ENCODE data around the gene SPRYD7. TPM values are rescaled to one million over a fixed set of nuclear protein-coding genes. Genes with fewer than 3 reads are reported as not detected.
"Not testable (repeated sequence)": the region's sequence is repeated elsewhere in the genome, so short reads cannot be mapped to it uniquely, and the experiment has no call there.

SPRYD7 gene
- total and polyA plus RNA-seq, 4 donors, result 3.4 to 8.6 (median 7.1) TPM

DNA sequence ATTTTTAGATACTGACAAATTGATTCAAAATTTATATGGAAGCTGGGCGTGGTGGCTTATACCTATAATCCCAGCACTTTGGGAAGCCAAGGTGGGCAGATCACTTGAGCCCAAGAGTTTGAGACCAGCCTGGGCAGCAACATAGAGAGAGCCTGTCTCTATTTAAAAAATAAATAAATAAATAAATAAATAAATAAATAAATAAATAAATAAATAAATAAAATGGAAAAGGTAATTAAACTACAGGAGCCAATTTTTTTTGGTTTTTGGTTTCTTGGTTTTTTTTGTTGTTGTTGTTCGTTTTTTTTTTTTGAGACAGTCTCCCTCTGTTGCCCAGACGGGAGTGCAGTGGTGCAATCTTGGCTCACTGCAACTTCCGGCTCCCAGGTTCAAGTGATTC, 31.3 kb upstream of the SPRYD7 start:
- intact Hi-C loops (cut with DNase I), result no loop called here
- 98 to 99% methylated on average over 4 of the region's 4 CpGs for WGBS, 2 donors
- no peak for ATAC-seq (ENCODE audit: low FRiP score)

GRCh38 chr13:49958321-49958720, 22.2 kb upstream of the SPRYD7 start:
- no peaks in the 10 kb centered on the region for H3K9me3 ChIP-seq (ENCODE audit: control insufficient read depth, low read length)
- H3K27ac ChIP-seq (ENCODE audit: low read depth in 1 of 2, low read length in 2 of 2), result no peak overlapping the region
- no peak overlapping the region for H3K4me3 ChIP-seq (ENCODE audit: low read length in 2 of 2)
- intact Hi-C loops (cut with DNase I), result no loop called here
- DNase-seq, result no peak
- no peak for ATAC-seq (ENCODE audit: low FRiP score)
- H3K4me1 ChIP-seq (ENCODE audit: control insufficient read depth in 1 of 2, insufficient read depth in 2 of 2, low read length in 2 of 2), result peaks cover 0 to 2% of the 10 kb centered on the region in 2 donors
- peaks cover 0 to 3% of the 10 kb centered on the region in 2 donors for H3K36me3 ChIP-seq (ENCODE audit: control insufficient read depth in 1 of 2, insufficient read depth in 2 of 2, low read length in 1 of 2)
- 84 to 90% methylated on average over 3 of the region's 3 CpGs for WGBS, 2 donors
- H3K27me3 ChIP-seq (ENCODE audit: control insufficient read depth in 1 of 2, insufficient read depth in 2 of 2, low read length in 1 of 2), result no peaks in the 10 kb centered on the region

More for the DNA sequence above, 31.3 kb upstream of the SPRYD7 start:
- Histone ChIP-seq H3K27me3 (ENCODE audit: control insufficient read depth in 1 of 2, insufficient read depth in 2 of 2, low read length in 1 of 2) (no peaks in the 10 kb centered on the region), H3K36me3 (ENCODE audit: control insufficient read depth in 1 of 2, insufficient read depth in 2 of 2, low read length in 1 of 2) (peaks cover 0 to 1% of the 10 kb centered on the region in 2 donors), H3K4me1 (ENCODE audit: control insufficient read depth in 1 of 2, insufficient read depth in 2 of 2, low read length in 2 of 2) (no peaks in the 10 kb centered on the region), H3K4me3 (ENCODE audit: low read length in 2 of 2) (no peak overlapping the region), H3K27ac (ENCODE audit: low read depth in 1 of 2, low read length in 2 of 2) (no peak overlapping the region), H3K9me3 (ENCODE audit: control insufficient read depth, low read length) (no peaks in the 10 kb centered on the region)
- DNase-seq, result no peak

- H3K4me3 ChIP-seq (ENCODE audit: low read length in 2 of 2), result no peak overlapping the region
- intact Hi-C loops (cut with DNase I), result no loop called here
- H3K36me3 ChIP-seq (ENCODE audit: control insufficient read depth in 1 of 2, insufficient read depth in 2 of 2, low read length in 1 of 2), result no peaks in the 10 kb centered on the region
- peaks cover 0 to 2% of the 10 kb centered on the region in 2 donors for H3K4me1 ChIP-seq (ENCODE audit: control insufficient read depth in 1 of 2, insufficient read depth in 2 of 2, low read length in 2 of 2)
- 90 to 96% methylated on average over 3 of the region's 3 CpGs for WGBS, 2 donors
- H3K27ac ChIP-seq (ENCODE audit: low read depth in 1 of 2, low read length in 2 of 2), result no peak overlapping the region
- DNase-seq (no peak), ATAC-seq (ENCODE audit: low FRiP score) (no peak)
- H3K9me3 ChIP-seq (ENCODE audit: control insufficient read depth, low read length), result no peaks in the 10 kb centered on the region
- H3K27me3 ChIP-seq (ENCODE audit: control insufficient read depth in 1 of 2, insufficient read depth in 2 of 2, low read length in 1 of 2), result no peaks in the 10 kb centered on the region
These were observed 20.0 kb upstream of the SPRYD7 start for GRCh38 chr13:49956131-49956530.

- 65 to 76% methylated on average over 2 of the region's 2 CpGs for WGBS, 2 donors
- DNase-seq (no peak), ATAC-seq (ENCODE audit: low FRiP score) (no peak)
- Histone ChIP-seq H3K36me3 (ENCODE audit: control insufficient read depth in 1 of 2, insufficient read depth in 2 of 2, low read length in 1 of 2) (no peaks in the 10 kb centered on the region), H3K9me3 (ENCODE audit: control insufficient read depth, low read length) (no peaks in the 10 kb centered on the region), H3K27me3 (ENCODE audit: control insufficient read depth in 1 of 2, insufficient read depth in 2 of 2, low read length in 1 of 2) (no peaks in the 10 kb centered on the region), H3K27ac (ENCODE audit: low read depth in 1 of 2, low read length in 2 of 2) (no peak overlapping the region), H3K4me3 (ENCODE audit: low read length in 2 of 2) (no peak overlapping the region), H3K4me1 (ENCODE audit: control insufficient read depth in 1 of 2, insufficient read depth in 2 of 2, low read length in 2 of 2) (peaks cover 0 to 2% of the 10 kb centered on the region in 2 donors)
- intact Hi-C loops (cut with DNase I), result no loop called here
These were observed 18.7 kb upstream of the SPRYD7 start for GRCh38 chr13:49954674-49955455.

DNA sequence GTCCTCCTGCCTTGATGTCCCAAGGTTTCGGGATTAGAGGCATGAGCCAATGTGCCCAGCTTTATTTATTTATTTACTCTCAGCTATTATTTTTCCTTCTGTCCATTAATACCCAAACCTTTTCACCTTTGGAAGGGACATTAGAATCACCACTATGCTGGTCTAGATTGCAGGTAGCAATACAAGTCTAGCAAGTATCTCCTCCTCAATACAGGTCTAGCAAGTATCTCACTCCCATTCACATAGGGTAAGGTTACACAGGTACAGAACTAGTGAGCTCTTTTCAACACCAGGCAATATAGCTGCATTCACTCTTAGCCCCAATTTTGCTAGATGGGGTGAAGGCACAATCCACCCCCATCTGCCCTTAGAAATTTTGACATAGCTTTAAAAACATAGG, 17.4 kb upstream of the SPRYD7 start:
- intact Hi-C loops (cut with DNase I), result no loop called here
- H3K27me3 ChIP-seq (ENCODE audit: control insufficient read depth in 1 of 2, insufficient read depth in 2 of 2, low read length in 1 of 2), result no peaks in the 10 kb centered on the region
- H3K36me3 ChIP-seq (ENCODE audit: control insufficient read depth in 1 of 2, insufficient read depth in 2 of 2, low read length in 1 of 2), result no peaks in the 10 kb centered on the region
- 90 to 95% methylated on average over 1 of the region's 1 CpG for WGBS, 2 donors
- no peak overlapping the region for H3K27ac ChIP-seq (ENCODE audit: low read depth in 1 of 2, low read length in 2 of 2)
- no peaks in the 10 kb centered on the region for H3K9me3 ChIP-seq (ENCODE audit: control insufficient read depth, low read length)
- H3K4me1 ChIP-seq (ENCODE audit: control insufficient read depth in 1 of 2, insufficient read depth in 2 of 2, low read length in 2 of 2), result peaks cover 0 to 2% of the 10 kb centered on the region in 2 donors
- ATAC-seq (ENCODE audit: low FRiP score) (no peak), DNase-seq (no peak)
- no peak overlapping the region for H3K4me3 ChIP-seq (ENCODE audit: low read length in 2 of 2)

DNA sequence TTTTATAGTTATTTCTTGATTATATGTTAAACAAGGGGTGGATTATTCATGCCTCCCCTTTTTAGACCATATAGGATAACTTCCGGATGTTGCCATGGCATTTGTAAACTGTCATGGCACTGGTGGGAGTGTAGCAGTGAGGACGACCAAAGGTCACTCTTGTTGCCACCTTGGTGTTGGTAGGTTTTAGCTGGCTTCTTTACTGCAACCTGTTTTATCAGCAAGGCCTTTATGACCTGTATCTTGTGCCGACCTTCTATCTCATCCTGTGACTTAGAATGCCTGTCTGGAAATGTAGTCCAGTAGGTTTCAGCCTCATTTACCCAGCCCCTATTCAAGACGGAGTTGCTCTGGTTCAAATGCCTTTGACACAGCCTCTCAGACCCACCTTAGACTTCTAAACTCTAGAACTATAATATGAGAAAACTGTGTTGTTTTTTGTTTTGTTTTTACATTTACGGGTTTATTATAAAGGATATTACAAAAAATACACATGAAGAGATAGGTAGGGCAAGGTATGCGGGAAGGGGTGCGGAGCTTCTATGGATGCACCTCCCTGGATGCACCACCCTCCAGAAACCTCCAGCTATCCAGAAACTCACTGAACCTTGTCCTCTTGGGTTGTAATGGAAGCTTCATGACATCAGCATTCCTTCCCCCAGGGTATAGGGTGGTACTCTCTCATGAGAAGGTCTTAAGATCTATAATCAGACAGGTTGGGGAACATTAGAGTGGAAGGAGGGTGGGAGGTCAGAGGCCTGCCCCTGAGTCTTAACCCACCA, 15.8 kb upstream of the SPRYD7 start:
- H3K27me3 ChIP-seq (ENCODE audit: control insufficient read depth in 1 of 2, insufficient read depth in 2 of 2, low read length in 1 of 2), result no peaks in the 10 kb centered on the region
- no peaks in the 10 kb centered on the region for H3K36me3 ChIP-seq (ENCODE audit: control insufficient read depth in 1 of 2, insufficient read depth in 2 of 2, low read length in 1 of 2)
- no peak for DNase-seq
- no peak overlapping the region for H3K4me3 ChIP-seq (ENCODE audit: low read length in 2 of 2)
- peaks cover 0 to 2% of the 10 kb centered on the region in 2 donors for H3K4me1 ChIP-seq (ENCODE audit: control insufficient read depth in 1 of 2, insufficient read depth in 2 of 2, low read length in 2 of 2)
- no peak for ATAC-seq (ENCODE audit: low FRiP score)
- intact Hi-C loops (cut with DNase I), result no loop called here
- H3K9me3 ChIP-seq (ENCODE audit: control insufficient read depth, low read length), result no peaks in the 10 kb centered on the region
- H3K27ac ChIP-seq (ENCODE audit: low read depth in 1 of 2, low read length in 2 of 2), result no peak overlapping the region
- 85 to 94% methylated on average over 7 of the region's 7 CpGs for WGBS, 2 donors

- ATAC-seq (ENCODE audit: low FRiP score); H3K4me1 ChIP-seq (ENCODE audit: control insufficient read depth in 1 of 2, insufficient read depth in 2 of 2, low read length in 2 of 2); H3K9me3 ChIP-seq (ENCODE audit: control insufficient read depth, low read length); H3K36me3 ChIP-seq (ENCODE audit: control insufficient read depth in 1 of 2, insufficient read depth in 2 of 2, low read length in 1 of 2); H3K4me3 ChIP-seq (ENCODE audit: low read length in 2 of 2); H3K27me3 ChIP-seq (ENCODE audit: control insufficient read depth in 1 of 2, insufficient read depth in 2 of 2, low read length in 1 of 2); DNase-seq; intact Hi-C loops (cut with DNase I); H3K27ac ChIP-seq (ENCODE audit: low read depth in 1 of 2, low read length in 2 of 2): not testable (repeated sequence)
- WGBS, 2 donors, result 86 to 88% methylated on average over 6 of the region's 6 CpGs
These were observed 12.7 kb upstream of the SPRYD7 start for GRCh38 chr13:49948777-49949270.

DNA sequence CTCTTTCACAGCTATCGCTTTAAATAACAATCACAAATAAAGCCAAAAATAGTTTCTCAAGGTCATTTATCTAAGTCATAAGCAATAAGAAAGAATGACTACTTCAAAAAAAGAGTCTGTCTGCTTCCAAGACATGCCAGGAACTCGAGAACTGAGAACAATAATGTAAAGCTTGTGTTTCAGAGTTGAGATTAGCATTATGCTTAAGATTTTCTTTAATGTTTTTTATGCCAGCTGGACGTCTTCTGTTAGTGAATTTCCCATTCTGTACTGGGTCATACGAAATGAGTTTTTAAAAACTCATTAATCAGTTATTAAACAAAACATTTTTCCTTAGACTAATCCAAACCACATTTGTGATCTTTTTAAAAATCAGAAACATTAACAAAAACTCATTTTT, 3.2 kb upstream of the SPRYD7 start:
- no peak overlapping the region for H3K27ac ChIP-seq (ENCODE audit: low read depth in 1 of 2, low read length in 2 of 2)

More for the DNA sequence above, 3.2 kb upstream of the SPRYD7 start:
- DNase-seq (no peak), ATAC-seq (ENCODE audit: low FRiP score) (no peak)
- Histone ChIP-seq H3K9me3 (ENCODE audit: control insufficient read depth, low read length) (no peaks in the 10 kb centered on the region), H3K4me1 (ENCODE audit: control insufficient read depth in 1 of 2, insufficient read depth in 2 of 2, low read length in 2 of 2) (no peaks in the 10 kb centered on the region), H3K4me3 (ENCODE audit: low read length in 2 of 2) (no peak overlapping the region), H3K27me3 (ENCODE audit: control insufficient read depth in 1 of 2, insufficient read depth in 2 of 2, low read length in 1 of 2) (no peaks in the 10 kb centered on the region), H3K36me3 (ENCODE audit: control insufficient read depth in 1 of 2, insufficient read depth in 2 of 2, low read length in 1 of 2) (no peaks in the 10 kb centered on the region)
- intact Hi-C loops (cut with DNase I), result no loop called here
- WGBS, 2 donors, result 3 to 10% methylated on average over 4 of the region's 4 CpGs
